HG03139 (cell line): ENCODE data around the gene COL1A1.

Experiments
- ATAC-seq: cut with Tn5 transposase; IDR thresholded peaks from one replicate; pipeline ENCODE4 v1.9.1; 2021; ENCODE audit not compliant: unreplicated experiment

Gene COL1A1

DNA sequence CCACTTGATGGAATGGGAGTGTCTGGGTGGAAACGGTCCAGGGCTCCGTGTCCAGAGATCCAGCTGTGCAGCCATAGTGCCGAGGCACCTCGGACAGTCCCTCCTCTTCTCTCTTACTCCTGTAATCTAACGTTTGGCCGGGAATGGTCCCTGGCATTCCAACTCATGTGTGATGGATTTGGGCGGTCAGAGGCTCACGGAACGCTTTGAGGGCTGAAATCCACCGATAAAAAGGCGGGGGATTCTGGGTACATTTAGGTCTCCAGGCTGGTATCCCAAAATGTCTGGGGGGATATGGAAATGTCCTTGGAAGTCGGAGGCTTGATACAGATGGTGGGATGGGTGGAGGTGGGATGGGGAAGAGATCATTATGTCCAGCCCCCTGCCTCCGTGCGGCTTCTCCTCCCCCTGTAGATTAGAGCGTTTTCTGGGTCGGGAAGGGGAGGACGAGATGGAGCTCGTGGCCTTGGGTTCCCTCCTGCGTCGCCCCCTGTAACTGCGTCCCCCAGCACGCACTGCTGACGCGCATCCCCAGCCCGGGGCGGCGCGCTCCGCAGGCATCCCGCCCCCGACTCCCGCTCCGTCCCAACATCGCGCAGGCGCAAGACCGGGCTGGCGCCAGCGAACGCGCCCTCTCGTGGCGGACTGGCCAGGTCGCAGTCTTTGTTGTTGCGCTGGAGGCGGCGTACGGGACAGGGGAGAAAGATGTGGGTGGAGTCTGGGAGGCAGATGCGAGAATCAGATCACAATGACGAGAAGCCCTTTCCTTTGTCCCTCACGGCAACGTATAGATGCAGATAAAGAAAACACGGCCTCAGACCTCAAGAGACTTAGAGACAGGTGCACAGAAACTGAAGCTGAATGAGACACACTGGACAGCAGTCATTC is 40.2 kb downstream of the COL1A1 start:
- ATAC-seq: peak; percentile 75

DNA sequence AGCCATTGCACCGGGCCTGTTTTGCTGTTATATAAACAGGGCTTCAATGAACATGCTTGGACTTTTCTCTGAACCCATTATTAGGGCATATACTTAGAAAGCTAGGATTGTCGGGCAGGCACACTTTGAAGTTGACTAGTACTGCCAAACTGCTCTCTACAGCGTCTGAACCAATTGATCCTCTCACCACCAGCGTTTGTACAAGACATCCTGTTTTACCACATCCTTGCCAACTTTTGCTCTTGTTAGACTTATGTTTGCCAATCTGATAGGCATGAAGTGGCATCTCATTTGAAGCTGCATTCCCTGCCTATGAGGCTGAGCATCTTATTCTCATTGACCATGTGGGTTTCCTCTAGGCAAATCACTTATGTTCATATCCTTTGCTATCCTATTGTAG is 43.5 kb downstream of the COL1A1 start:
- ATAC-seq: no peak

DNA sequence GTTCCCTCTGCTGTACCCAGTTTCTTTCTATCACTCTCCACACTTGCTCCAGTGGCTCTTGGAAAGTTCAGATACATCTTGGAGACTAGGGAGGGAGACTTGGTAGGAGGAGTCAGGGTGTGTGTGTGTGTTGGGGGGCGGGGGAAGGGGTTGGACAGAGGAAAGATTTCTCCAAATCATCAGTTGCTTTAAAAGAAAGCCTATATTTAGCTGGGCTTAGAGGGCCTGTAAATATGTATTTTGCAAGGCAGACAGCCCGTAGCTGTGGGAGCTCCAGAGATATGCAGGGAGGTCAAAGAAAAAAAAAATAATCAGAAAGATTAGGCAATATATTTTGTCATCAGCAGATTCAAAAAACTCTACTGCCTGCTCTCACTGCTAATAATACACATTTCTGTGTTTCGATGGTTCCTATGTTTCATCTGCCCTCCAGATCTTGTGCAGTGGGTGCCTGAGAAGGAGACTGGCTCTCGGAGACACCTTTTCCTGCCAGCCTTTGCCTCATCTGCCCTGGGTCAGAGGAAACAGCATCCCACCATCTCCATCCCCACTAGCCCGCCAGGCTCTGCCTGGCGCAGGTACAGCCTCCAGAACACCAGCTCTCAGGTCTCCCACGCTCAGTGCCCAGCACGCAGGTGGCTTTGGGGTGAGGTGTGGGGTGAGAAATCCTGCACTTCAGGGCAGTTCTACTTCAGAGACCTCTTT is 46.2 kb downstream of the COL1A1 start:
- ATAC-seq: no peak

DNA sequence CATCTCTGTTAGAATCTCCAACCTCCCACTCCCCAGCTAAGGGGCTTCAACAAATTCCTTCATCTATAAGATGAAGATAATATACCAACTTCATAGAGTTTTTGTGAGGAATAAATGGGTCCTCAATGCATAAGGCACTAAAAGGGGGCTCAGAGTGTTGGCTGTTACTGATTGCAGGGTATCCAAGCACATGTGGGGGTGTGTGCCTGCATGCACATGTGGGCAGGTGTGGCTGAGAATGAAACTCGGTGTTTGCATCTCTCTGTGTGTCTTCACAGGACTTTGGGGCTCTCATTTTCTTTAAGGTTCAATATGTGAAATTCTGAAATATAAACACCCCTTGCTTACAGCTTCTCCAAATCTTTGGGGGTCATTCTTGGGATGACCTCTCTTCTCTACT is 46.8 kb downstream of the COL1A1 start:
- ATAC-seq: no peak

DNA sequence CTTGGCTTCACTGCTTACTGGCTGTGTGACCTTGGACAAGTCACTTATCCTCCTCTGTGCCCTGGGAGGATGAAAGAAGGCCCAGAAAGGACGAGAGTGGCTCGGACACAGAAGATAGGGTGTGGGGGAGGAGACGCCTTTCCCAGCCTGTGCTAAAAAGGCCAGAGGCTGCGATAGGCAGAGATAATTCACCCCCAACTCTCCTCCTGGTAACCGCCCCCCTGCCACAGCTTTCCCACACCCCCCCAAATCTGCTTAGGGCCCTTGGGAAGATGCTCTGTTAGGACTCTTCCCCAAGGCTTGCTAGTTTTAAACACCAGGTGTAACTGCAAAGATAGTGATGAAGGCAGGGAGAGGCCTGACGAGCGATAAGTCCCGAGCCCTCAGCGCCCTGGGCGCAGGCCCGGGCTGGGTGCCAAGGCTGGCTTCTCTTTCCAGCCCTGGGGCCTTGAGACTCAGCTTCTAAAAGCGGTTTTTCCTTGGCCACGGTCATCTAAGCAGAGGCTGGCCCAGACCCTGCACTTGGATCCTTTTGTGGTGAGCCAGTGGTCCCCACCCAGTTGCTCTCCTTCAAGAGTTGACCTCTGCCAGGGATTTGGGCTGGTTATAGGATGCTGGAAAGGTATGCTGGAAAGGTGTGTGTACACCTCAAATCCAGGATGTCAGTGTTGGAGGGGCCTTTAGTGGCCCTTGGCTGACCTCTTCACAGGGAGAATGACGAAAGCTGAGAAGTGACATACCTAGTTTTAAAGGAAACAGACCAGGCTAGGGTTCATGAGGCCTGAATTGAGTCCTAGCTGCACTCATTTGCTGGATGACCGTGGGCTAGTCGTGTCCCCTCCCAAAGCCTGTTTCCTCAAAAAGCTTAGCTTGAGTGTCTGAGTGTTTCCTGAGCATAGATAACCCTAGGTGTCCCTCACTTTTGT is 47.5 kb downstream of the COL1A1 start:
- no peak for ATAC-seq

DNA sequence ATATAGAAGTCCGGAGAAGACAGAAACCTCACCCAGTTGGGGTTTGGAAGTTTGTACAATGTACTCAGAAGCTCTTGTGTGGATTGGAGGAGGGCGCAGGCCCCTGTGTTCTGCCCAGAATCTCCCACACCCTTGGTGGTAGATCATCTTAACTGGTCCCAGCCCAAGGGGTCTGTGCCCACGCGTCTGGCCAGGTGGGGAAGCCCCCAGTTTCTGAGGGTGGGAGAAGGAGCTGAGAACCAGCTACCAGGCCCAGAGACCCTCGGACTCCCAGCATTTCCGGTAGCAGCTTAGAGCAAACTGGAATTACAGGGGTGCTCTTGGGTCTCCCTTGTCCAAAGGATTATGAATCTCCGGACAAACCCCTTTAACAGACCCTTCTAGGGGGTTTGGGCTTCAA is 48.7 kb downstream of the COL1A1 start:
- no peak for ATAC-seq

DNA sequence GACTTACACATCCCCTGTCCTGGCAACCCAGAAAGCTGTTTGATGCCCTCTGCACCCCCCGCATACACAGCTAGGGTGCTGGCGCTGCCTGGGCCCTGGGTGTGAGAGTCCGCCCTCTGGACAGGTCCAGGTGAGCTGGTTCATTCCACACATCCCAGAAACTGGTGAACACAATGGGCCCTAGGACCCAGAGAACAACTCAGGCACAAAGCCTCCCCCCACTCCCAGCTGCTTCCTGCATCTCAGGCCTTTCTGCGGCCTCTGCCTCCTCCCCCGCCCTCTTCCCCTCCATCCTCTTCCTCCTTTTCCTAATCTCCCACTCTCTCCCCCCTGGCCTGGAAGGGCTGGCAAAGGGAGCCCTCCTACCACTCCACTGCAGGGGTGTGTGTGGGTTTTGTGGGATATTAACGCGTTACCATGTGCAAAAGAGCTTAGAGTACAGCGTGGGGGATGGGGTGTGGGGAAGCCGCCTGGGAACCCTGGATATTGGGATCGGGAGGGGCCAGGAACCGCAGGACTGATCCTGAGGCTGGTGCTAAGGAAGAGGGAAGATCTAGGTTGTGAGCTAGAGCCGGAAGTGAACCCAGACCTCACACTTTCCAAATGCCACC is 49.4 kb downstream of the COL1A1 start:
- no peak for ATAC-seq

DNA sequence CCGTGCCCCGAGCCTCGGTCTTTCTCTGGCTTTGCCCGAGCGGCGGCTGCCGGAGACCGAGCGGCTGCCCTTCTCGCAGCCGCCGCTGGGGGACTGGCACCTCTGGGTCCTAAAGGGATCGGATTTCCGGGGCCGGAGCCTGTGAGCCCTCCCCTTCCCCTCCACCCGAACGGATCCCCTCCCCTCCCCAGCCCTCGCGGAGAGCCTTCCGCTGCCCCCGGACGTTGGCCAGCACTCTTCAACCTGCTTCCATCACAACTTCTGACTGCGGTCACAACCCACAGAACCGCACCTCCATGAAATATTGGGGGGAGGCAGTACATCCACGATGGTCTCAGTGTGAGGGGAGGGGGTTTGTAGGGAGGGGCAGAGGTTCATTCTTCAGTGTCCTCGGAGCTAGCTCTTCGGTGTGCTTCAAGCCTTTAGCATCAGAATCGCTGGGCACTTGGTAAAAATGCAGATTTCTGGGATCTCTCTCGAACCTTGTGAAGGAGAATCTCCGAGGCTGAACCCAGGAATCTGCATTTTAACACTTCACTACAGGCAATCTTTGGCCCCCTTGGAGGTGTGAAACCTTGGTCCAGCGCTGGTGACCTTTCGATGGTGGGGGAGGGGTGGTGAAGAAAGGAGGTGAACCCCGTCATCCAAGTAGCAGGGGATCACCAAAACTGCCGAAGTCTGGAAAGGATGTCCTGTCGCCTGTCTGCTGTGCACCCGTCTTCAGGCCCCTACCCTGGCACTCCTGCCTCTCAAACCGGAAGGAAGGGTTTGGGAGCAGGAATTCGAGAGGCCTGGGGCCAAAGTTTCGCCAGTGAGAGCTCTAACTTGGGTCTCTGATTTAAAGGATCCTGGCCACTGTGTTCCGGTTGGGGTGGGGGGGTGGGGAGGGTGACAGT is 50.1 kb downstream of the COL1A1 start:
- ATAC-seq: no peak

DNA sequence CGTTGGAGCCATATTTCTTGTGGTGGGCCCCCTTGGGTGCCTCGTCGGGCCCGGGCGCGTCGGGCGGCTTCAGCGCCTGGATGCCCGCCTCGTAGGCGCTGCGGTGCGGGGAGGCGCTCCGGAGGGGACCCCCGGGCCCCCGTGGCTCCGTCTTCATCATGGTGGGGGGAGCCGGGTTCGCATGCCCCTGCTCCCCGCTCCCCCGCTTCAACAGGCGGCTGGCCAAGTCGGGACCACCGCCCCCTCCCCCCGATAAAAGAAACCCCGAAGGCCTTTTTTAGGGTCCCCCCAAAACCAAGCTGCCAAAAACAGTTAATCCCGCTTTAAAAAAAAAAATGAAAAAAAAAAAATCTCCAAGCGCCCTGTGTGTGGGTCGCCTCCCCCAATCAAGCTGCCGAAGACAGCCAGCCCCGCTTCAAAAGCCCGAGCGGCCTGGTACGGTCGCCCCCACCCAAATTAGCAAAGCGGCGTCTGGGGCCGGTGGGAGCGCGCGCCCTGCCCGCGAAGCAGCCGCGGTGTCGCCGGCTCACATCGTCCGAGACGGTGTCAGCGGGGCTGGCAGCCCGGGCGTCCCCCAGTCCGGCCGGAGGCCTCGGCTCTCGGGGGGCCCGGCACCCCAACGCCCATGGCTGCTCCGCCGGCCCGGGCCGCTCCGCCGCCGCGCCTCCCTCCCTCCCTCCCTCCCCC is 50.9 kb downstream of the COL1A1 start, which contains the start of gene PPP1R9B:
Gene PPP1R9B (minus strand): TSS at position 324 of the 687 bp plus-strand sequence. CDS start 164 bp downstream, at position 160.
- no peak for ATAC-seq

DNA sequence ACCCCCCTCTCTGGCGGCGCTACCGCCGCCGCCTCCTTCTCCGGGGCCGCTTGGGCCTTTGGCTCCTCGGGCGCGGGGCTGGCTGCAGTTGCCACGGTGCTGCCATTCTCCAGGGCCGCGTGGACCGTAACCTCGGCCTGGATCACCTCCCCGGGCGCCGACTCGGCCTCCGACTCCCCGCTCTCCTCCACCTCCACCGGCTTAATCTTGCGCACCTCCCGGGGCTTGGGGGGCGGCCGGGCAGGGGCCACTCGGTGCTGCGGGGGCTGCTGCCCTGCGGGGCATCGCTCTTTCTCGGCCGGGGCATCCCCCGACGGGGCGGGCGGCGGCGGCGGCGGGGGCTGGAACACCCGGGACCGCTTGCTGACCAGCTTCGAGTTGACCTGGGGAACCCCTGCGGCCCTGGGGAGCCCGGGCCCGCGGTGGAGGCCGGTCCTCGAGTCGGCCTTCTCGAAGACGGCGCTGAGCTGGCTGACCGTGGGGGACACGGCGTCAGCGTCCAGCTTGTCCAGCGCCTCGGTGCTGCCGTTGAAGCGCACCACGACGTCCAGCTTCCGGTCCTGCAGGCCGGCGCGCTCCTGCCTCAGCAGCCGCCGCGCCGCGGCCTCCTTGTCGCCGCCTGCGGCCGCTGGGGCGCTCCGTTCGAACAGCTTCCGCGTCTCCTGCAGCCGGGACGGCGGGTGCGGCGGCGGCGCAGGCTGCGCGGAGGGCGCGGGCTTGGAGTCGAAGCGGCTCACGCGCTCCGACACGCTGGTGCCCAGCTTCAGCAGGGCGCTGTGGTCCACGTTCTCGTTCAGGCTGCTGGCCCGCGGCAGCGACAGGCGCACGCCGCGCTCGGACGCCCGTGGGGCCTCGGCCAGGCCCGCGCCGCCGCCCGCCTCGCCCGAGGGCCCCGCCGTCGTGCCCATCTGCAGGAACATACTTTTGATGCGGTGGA is 51.7 kb downstream of the COL1A1 start:
- no peak for ATAC-seq

DNA sequence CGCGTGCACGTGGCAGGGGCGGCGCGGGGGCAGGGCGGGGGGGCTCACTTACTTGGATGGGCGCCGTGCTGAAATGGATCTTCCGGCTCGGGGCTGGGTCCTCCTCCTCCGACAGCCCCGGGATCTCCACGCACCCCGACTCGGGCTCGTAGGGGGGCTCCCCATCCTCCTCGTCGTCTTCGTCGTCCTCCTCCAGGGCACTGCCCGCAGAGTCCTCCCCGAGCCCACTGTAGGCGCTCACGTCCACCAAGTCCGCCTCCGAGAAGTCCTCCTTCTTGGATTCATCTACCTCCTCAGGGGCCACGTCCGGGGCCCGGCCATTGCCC is 52.4 kb downstream of the COL1A1 start:
- no peak for ATAC-seq

DNA sequence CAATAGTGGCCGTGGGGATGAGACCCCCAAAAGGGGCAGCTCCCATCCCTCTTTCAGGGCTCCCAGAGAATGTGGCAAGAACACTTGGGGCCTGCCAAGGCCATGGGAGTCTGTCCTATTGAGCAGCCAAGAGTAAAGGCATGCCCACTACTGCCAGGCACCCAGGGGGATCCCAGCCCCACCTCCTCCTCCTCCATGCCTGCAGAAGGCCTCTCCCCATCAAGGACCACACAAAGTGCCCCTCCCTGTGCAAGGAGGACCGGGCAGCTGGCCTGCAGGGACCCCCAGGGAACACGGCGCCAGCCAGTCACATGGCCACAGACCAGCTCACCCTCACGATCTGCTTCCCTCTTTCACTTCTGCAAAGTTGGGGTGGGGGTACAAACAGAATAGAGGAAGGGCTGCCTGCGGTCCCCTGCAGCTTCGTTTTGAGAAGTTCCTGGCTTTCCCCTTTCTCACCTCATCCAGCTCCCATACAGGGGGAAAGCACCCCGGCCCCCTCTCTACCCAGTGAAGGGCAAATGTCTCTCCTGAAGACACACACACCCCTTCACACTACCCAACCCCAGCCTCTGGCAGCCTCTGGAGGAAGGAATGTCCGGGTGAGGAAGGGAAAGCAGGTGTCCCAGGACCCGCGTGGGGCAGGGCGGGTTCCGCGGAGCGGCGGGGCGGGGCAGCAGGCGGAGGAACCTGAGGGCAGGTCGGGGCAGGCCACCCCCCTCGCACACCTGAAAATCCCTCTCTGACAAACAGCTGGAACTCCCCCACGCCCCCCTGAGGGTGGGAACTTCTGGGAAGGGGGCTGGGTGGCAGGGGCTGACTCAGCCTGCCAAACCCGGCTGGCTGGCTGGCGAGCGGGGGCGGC is 53.0 kb downstream of the COL1A1 start:
- ATAC-seq: peak; percentile 32

DNA sequence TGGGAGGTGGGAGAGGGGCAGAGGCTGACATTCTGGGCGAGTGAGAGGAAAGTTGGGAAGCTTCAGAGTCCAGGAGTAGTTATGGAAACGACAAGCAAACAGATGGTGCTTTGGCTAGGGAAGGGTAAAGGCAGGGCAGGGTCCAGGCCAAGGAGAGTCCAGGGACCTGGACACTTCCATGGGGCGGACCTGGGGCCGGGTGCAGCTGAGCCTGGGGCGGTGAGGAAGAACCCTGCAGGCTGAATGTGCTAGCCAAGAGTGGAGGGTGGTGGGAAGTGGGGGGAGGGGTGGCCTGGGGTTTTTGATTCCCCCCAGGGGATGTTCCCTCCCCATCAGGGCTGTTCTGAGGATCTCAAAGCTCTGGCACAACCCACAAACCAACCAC is 53.6 kb downstream of the COL1A1 start:
- no peak for ATAC-seq

DNA sequence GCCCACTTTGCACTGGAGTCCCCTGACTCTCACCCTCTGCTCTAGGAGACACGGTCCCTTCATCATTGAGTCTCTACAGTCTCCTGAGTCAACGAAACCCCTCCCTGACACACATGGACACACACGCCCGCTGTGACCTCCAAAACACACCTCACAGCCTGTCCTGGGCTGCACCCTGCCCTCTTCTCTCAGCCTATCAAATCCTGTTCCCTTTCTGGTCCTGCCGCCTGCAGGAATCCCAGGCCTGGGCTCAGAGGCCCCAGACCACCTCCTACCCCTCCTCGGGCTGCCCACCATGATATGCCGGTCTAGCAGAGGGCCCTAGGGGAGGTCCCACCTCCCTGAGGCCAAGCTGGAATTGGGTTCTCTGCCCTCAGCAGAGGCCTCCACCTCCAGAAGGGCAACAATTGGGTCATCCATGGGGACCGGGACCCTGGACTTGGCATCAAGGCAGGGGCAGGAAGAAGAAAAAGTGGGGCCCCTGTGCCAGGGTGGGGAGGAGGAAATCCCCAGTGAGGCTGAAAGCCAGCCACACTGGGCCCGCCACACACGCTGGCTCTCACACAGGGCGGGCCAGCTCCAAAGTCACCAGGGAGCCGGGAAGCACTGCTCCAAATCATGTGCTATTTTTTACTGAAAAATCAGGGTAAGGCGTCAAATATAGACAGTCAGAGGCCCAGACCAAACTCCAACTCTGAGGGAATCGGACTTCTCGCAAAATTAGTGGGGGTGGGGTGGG is 54.3 kb downstream of the COL1A1 start:
- ATAC-seq: no peak

DNA sequence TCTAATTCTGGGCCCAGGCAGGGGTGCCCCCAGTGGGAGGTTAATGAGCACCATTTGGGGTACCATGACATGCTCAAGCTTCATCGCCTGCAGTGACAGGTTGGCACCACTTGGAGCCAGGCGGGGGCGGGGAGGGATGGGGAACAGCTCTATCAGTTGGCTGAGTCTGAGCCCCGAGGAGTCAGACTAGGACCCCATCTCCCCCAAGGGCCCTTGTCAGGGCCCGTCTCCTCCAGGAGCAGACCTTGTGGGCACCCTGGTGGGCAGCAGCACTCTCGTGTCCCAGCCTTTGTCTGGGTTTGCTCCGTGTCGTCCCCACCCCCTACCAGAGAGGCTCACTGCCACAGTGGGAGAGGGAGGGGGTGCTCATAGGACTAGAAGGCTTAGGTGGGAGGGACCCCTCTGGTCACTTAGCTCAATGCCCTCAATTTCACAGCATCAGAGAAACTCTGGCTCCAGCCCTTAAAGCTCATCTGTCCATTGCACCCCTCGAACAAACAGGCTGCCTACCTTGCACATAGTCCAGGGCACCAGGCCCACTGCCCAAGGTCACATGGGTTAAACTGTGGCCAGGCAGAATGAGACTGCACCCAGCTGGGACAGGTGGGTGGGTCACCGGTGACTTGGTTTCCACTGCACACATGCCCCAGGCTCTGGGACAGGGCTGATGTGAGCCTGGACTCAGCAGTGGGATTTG is 55.1 kb downstream of the COL1A1 start:
- no peak for ATAC-seq
